ENCODE results near the gene METTL8. TPM values are rescaled to one million over a fixed set of nuclear protein-coding genes. Genes with fewer than 3 reads are reported as not detected.

The METTL8 gene
- total and polyA plus RNA-seq, 3 donors from 2014 or later, result 21.7 to 34.3 (median 24.3) TPM

DNA sequence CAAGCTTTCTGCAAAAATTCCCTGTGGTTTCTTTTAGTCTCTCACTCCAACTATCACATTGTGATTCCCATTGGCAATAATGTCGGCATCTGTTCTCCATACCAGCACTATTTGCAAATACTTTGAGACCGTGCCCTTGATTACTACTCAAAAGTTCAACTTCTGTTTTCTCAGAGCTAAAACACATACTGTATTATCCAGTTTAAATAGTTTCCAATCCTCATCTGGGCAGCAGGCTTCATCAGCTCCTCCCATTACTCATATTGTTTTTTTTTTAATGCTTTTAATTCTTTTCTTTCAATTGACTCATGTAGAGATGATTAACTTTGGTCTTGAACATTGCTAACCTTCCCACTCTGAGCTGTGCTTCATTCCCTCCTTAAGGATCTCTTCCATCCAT lies 135.8 kb downstream of the METTL8 start:
- TF ChIP-seq POLR2A (IDR thresholded peaks at IDR 0.05), result no peak
- TF ChIP-seq, protein P1, sequence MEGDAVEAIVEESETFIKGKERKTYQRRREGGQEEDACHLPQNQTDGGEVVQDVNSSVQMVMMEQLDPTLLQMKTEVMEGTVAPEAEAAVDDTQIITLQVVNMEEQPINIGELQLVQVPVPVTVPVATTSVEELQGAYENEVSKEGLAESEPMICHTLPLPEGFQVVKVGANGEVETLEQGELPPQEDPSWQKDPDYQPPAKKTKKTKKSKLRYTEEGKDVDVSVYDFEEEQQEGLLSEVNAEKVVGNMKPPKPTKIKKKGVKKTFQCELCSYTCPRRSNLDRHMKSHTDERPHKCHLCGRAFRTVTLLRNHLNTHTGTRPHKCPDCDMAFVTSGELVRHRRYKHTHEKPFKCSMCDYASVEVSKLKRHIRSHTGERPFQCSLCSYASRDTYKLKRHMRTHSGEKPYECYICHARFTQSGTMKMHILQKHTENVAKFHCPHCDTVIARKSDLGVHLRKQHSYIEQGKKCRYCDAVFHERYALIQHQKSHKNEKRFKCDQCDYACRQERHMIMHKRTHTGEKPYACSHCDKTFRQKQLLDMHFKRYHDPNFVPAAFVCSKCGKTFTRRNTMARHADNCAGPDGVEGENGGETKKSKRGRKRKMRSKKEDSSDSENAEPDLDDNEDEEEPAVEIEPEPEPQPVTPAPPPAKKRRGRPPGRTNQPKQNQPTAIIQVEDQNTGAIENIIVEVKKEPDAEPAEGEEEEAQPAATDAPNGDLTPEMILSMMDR (IDR thresholded peaks at IDR 0.05), result no peak
- Histone ChIP-seq H3K27me3 (no peaks in the 10 kb centered on the region), H3K36me3 (ENCODE audit: low read depth, missing control alignments) (no peaks in the 10 kb centered on the region), H3K4me1 (no peaks in the 10 kb centered on the region), H3K4me3 (no peak overlapping the region), H3K27ac (no peak overlapping the region), H3K9me3 (no peaks in the 10 kb centered on the region)
- no peak for DNase-seq
- WGBS, 2 donors, result 84 to 94% methylated on average over 2 of the region's 2 CpGs
- intact Hi-C loops (cut with DNase I; ENCODE audit: low total_unique reads), result no loop called here

DNA sequence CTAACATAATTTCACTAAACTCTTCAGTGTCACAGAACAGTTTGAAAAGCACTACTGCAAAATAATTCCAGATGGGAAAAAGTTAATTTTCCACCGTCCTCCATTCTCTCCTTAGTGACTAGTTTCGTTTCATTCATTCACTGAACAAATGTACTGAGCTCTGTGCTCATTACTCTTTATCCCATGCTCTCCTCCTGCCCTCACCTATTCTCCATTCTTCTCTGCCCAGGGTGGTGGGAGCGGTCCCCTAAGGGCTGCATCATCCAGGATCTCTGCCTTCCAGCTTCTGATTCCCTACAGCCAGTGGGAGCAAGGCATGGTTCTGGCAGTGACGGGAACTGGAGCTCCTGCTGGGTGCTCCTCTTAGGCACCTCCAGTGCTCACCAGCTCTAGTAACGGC lies 139.2 kb downstream of the METTL8 start:
- DNase-seq, result no peak
- Histone ChIP-seq H3K27me3 (no peaks in the 10 kb centered on the region), H3K4me3 (no peak overlapping the region), H3K9me3 (no peaks in the 10 kb centered on the region), H3K4me1 (no peaks in the 10 kb centered on the region), H3K27ac (no peak overlapping the region), H3K36me3 (ENCODE audit: low read depth, missing control alignments) (no peaks in the 10 kb centered on the region)
- no peak for TF ChIP-seq POLR2A (IDR thresholded peaks at IDR 0.05)
- TF ChIP-seq, protein P1 (IDR thresholded peaks at IDR 0.05), result no peak
- intact Hi-C loops (cut with DNase I; ENCODE audit: low total_unique reads), result no loop called here
- WGBS, 2 donors, result 86 to 92% methylated on average over 5 of the region's 5 CpGs

DNA sequence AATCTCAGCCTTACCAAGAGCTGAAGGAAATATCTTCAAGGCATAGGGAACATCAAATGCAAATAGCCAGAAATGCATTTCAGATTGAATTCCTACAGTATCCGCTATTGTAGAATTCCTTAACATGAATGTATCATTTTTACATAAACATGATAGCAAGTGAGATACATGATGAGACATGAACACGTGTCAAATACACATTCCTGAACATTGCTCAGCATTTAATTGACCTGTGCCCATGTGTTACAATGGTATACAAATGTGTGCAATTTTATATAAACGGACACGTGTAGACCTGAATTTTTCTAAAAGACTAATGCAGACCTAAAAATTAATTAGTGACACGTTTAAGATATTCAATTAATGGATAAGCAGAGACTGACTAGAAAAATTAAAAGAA lies 140.1 kb downstream of the METTL8 start:
- intact Hi-C loops (cut with DNase I; ENCODE audit: low total_unique reads), result no loop called here
- H3K27me3 ChIP-seq, result no peaks in the 10 kb centered on the region
- TF ChIP-seq POLR2A (IDR thresholded peaks at IDR 0.05), result no peak
- TF ChIP-seq, protein P1 (IDR thresholded peaks at IDR 0.05), result no peak
- H3K9me3 ChIP-seq, result no peaks in the 10 kb centered on the region
- 86% methylated on average over 5 of the region's 5 CpGs for WGBS, 2 donors
- no peaks in the 10 kb centered on the region for H3K4me1 ChIP-seq
- no peaks in the 10 kb centered on the region for H3K36me3 ChIP-seq (ENCODE audit: low read depth, missing control alignments)
- H3K4me3 ChIP-seq, result no peak overlapping the region
- no peak overlapping the region for H3K27ac ChIP-seq
- no peak for DNase-seq

DNA sequence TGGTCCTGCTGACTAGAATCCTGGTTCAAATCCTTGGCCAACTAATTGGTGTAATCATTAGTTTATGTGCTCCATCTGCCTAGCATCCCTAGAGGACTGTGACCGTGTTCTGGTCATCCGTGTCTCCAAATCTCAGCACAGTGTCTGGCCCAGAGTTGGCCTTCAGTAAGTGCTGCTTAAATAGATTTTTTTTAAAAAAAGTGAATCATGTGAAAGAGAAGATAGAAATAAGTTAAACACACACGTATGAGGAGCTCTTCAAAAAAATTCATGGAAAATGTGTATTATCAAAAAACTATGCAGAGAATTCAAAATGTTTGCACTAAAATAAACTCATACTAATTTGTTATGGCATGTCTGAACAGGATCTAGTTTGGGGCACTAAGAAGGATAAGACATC lies 143.8 kb downstream of the METTL8 start:
- H3K27ac ChIP-seq, result no peak overlapping the region
- WGBS, 2 donors, result 89 to 90% methylated on average over 3 of the region's 3 CpGs
- H3K9me3 ChIP-seq, result no peaks in the 10 kb centered on the region
- TF ChIP-seq POLR2A (IDR thresholded peaks at IDR 0.05), result no peak
- TF ChIP-seq, protein P1 (IDR thresholded peaks at IDR 0.05), result no peak
- DNase-seq, result no peak
- no peaks in the 10 kb centered on the region for H3K4me1 ChIP-seq
- intact Hi-C loops (cut with DNase I; ENCODE audit: low total_unique reads), result no loop called here
- H3K4me3 ChIP-seq, result no peak overlapping the region
- no peaks in the 10 kb centered on the region for H3K27me3 ChIP-seq
- no peaks in the 10 kb centered on the region for H3K36me3 ChIP-seq (ENCODE audit: low read depth, missing control alignments)

DNA sequence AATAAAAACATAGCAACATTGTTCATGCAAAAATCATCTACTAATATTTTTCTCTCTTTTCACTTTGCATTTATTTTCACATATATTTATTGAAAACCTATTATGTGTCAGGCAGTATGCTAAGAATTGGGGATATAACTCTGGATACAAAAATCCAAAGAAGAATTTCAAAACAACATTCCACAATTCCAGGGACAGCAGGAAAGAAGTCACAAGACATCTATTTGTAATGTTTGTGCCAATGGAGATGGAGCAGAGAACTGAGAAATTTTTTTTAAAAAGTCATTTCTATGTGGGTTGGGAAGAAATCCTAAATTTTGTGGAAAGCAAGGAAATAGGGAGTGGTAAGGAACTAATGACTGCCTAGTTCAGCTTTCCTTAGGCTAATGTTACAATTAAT lies 144.5 kb downstream of the METTL8 start:
- no peaks in the 10 kb centered on the region for H3K9me3 ChIP-seq
- no peak overlapping the region for H3K27ac ChIP-seq
- no peak for DNase-seq
- no peaks in the 10 kb centered on the region for H3K4me1 ChIP-seq
- H3K36me3 ChIP-seq (ENCODE audit: low read depth, missing control alignments), result no peaks in the 10 kb centered on the region
- no peaks in the 10 kb centered on the region for H3K27me3 ChIP-seq
- TF ChIP-seq POLR2A (IDR thresholded peaks at IDR 0.05), result no peak
- TF ChIP-seq, protein P1 (IDR thresholded peaks at IDR 0.05), result no peak
- intact Hi-C loops (cut with DNase I; ENCODE audit: low total_unique reads), result no loop called here
- H3K4me3 ChIP-seq, result no peak overlapping the region
